Measurements from ENCODE around the gene ERAS.

The ERAS gene

DNA sequence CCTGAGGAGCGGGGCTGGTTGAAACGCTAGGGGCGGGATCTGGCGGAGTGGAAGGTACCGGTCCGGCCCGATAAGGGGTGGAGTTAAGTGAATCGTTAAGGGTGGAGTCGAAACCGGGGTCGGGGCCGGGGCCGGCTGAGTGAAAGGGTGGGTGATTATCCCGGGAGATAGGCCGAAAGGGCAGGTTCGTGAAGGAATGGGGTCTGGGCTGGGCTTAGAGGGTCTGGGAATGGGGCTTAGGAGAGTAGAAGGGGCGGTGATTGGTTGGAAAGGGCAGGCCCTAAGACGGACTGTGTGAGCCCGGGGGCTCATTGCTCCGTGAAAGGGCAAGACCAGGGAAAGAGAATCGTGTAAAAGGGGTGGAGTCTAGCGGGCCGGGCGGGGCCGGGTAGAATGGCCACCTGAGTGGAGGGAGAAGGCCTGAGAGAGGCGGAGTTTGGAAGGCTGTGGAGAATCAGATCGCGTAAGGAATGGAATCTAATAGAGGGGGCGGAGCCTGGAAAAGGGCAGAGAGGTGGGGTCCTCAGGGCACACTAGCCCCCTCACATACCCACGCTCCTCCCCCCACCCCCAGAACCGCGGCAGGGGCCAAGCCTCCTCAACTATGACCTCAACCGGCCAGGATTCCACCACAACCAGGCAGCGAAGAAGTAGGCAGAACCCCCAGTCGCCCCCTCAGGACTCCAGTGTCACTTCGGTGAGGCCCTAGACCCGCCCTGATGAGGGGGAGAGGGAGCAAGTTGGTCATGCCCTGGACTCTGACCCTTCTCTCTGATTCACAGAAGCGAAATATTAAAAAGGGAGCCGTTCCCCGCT lies 24.0 kb upstream of the ERAS start:
- H4K8ac ChIP-seq (ENCODE audit: low read depth, low read length) = no peak overlapping the region
- no peak overlapping the region for H3K14ac ChIP-seq (ENCODE audit: low read length)
- H3K79me1 ChIP-seq (ENCODE audit: low read depth, low read length) = no peaks in the 10 kb centered on the region
- peak overlapping the region; percentile 89 for H2AFZ ChIP-seq (ENCODE audit: low read length)
- peaks cover 10 to 29% of the 10 kb centered on the region in 2 donors for H3K36me3 ChIP-seq (replicated peaks in 1 of 2; ENCODE audit: control insufficient read depth in 2 of 2, insufficient read depth in 2 of 2, low read length in 2 of 2)
- H3K27me3 ChIP-seq (ENCODE audit: control insufficient read depth in 3 of 3, insufficient read depth in 3 of 3, low read depth in 1 of 3, low read length in 3 of 3) = no peaks in the 10 kb centered on the region
- no peak overlapping the region for H2BK12ac ChIP-seq (ENCODE audit: low read length)
- H4K91ac ChIP-seq (ENCODE audit: low read depth, low read length, poor library complexity) = no peak overlapping the region
- peak overlapping the region; percentile 66 for H3K4me2 ChIP-seq (ENCODE audit: insufficient read depth, low read length, poor library complexity, severe bottlenecking)
- no peak overlapping the region for H2BK15ac ChIP-seq (ENCODE audit: low read length)
- peak overlapping the region; percentile 87 for H3K18ac ChIP-seq (ENCODE audit: low read length)
- no peak overlapping the region for H3K4ac ChIP-seq (ENCODE audit: low read length)
- WGBS, 2 donors (ENCODE audit: extremely low coverage in 2 of 2, insufficient read length in 2 of 2, insufficient replicate concordance in 1 of 2) = no CpG with 5 or more reads among the region's 40 CpGs
- peak overlapping the region; percentile 97 for H3K27ac ChIP-seq (replicated peaks; ENCODE audit: low read length)
- peak; percentile 73 for DNase-seq (ENCODE audit: low spot score)
- H3K4me3 ChIP-seq (ENCODE audit: low read length in 2 of 2) = peak overlapping the region; percentile 74 to 95
- no peak overlapping the region for H2BK5ac ChIP-seq (ENCODE audit: low read length)
- H3K23ac ChIP-seq (ENCODE audit: low read depth, low read length, poor library complexity) = no peak overlapping the region
- H3K9me3 ChIP-seq (replicated peaks in 1 of 2; ENCODE audit: control insufficient read depth in 2 of 2, insufficient read depth in 1 of 2, low read depth in 1 of 2, low read length in 2 of 2) = no peaks in the 10 kb centered on the region
- peaks cover 5 to 8% of the 10 kb centered on the region in 2 donors for H3K4me1 ChIP-seq (ENCODE audit: control insufficient read depth in 2 of 2, insufficient read depth in 1 of 2, low read depth in 1 of 2, low read length in 2 of 2)
- H2AK5ac ChIP-seq (ENCODE audit: low read depth, low read length) = no peak overlapping the region
- no peak overlapping the region for H2BK120ac ChIP-seq (ENCODE audit: low read depth, low read length)
- peak overlapping the region; percentile 60 for H3K9ac ChIP-seq (ENCODE audit: low read depth, low read length, poor library complexity)

DNA sequence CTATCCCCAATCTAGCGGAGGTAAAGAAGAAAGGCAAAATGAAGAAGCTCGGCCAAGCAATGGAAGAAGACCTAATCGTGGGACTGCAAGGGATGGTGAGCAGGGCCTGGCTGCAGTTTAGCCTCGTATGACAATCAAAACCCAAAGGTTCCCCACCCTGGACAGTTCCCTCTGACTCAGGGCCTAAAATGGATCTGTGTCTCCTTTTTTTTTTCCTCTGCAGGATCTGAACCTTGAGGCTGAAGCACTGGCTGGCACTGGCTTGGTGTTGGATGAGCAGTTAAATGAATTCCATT lies 23.5 kb upstream of the ERAS start:
- H2AK5ac ChIP-seq (ENCODE audit: low read depth, low read length) = no peak overlapping the region
- H3K4ac ChIP-seq (ENCODE audit: low read length) = no peak overlapping the region
- peaks cover 5 to 8% of the 10 kb centered on the region in 2 donors for H3K4me1 ChIP-seq (ENCODE audit: control insufficient read depth in 2 of 2, insufficient read depth in 1 of 2, low read depth in 1 of 2, low read length in 2 of 2)
- peak overlapping the region; percentile 74 to 83 for H3K4me3 ChIP-seq (ENCODE audit: low read length in 2 of 2)
- peak overlapping the region; percentile 97 for H3K27ac ChIP-seq (replicated peaks; ENCODE audit: low read length)
- peak overlapping the region; percentile 66 for H3K4me2 ChIP-seq (ENCODE audit: insufficient read depth, low read length, poor library complexity, severe bottlenecking)
- no peak for DNase-seq (ENCODE audit: low spot score)
- H3K36me3 ChIP-seq (replicated peaks in 1 of 2; ENCODE audit: control insufficient read depth in 2 of 2, insufficient read depth in 2 of 2, low read length in 2 of 2) = peaks cover 10 to 30% of the 10 kb centered on the region in 2 donors
- H2AFZ ChIP-seq (ENCODE audit: low read length) = peak overlapping the region; percentile 89
- H3K79me1 ChIP-seq (ENCODE audit: low read depth, low read length) = no peaks in the 10 kb centered on the region
- no peak overlapping the region for H3K14ac ChIP-seq (ENCODE audit: low read length)
- no peak overlapping the region for H2BK15ac ChIP-seq (ENCODE audit: low read length)
- H3K23ac ChIP-seq (ENCODE audit: low read depth, low read length, poor library complexity) = no peak overlapping the region
- H2BK12ac ChIP-seq (ENCODE audit: low read length) = no peak overlapping the region
- no peak overlapping the region for H2BK5ac ChIP-seq (ENCODE audit: low read length)
- H3K27me3 ChIP-seq (ENCODE audit: control insufficient read depth in 3 of 3, insufficient read depth in 3 of 3, low read depth in 1 of 3, low read length in 3 of 3) = no peaks in the 10 kb centered on the region
- H3K9ac ChIP-seq (ENCODE audit: low read depth, low read length, poor library complexity) = no peak overlapping the region
- no peak overlapping the region for H2BK120ac ChIP-seq (ENCODE audit: low read depth, low read length)
- no peaks in the 10 kb centered on the region for H3K9me3 ChIP-seq (replicated peaks in 1 of 2; ENCODE audit: control insufficient read depth in 2 of 2, insufficient read depth in 1 of 2, low read depth in 1 of 2, low read length in 2 of 2)
- WGBS, 2 donors (ENCODE audit: extremely low coverage in 2 of 2, insufficient read length in 2 of 2, insufficient replicate concordance in 1 of 2) = no CpG with 5 or more reads among the region's 4 CpGs
- no peak overlapping the region for H4K91ac ChIP-seq (ENCODE audit: low read depth, low read length, poor library complexity)
- no peak overlapping the region for H4K8ac ChIP-seq (ENCODE audit: low read depth, low read length)
- no peak overlapping the region for H3K18ac ChIP-seq (ENCODE audit: low read length)

DNA sequence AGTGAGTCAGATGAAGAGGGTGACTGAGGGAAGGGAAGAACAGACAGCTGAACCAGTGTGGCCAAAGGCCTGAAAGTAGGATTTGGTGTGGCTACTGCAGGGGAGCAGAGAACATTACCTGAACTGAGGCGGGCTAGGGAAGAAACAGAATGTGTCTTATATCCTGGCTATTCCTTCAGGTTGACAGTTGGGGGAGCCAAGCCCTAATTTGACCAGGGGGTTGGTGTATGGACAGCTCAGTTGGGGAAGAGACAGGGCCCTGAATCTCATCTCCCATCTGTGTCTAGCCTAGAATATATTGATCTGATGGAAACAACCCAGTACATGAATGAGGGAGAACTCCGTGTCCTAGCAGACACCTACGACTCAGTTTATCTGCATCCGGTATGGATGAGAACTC lies 20.2 kb upstream of the ERAS start:
- Histone ChIP-seq H3K4ac (ENCODE audit: low read length) (no peak overlapping the region), H3K27me3 (ENCODE audit: control insufficient read depth in 3 of 3, insufficient read depth in 3 of 3, low read depth in 1 of 3, low read length in 3 of 3) (no peaks in the 10 kb centered on the region), H2BK120ac (ENCODE audit: low read depth, low read length) (no peak overlapping the region), H3K4me1 (ENCODE audit: control insufficient read depth in 2 of 2, insufficient read depth in 1 of 2, low read depth in 1 of 2, low read length in 2 of 2) (peaks cover 4 to 5% of the 10 kb centered on the region in 2 donors), H3K4me3 (ENCODE audit: low read length in 2 of 2) (no peak overlapping the region), H3K27ac (replicated peaks; ENCODE audit: low read length) (no peak overlapping the region), H2AK5ac (ENCODE audit: low read depth, low read length) (no peak overlapping the region), H2BK15ac (ENCODE audit: low read length) (no peak overlapping the region), H3K23ac (ENCODE audit: low read depth, low read length, poor library complexity) (no peak overlapping the region), H4K8ac (ENCODE audit: low read depth, low read length) (no peak overlapping the region), H3K4me2 (ENCODE audit: insufficient read depth, low read length, poor library complexity, severe bottlenecking) (no peak overlapping the region), H4K91ac (ENCODE audit: low read depth, low read length, poor library complexity) (no peak overlapping the region), H3K79me1 (ENCODE audit: low read depth, low read length) (no peaks in the 10 kb centered on the region), H2BK12ac (ENCODE audit: low read length) (no peak overlapping the region), H3K36me3 (replicated peaks in 1 of 2; ENCODE audit: control insufficient read depth in 2 of 2, insufficient read depth in 2 of 2, low read length in 2 of 2) (peaks cover 10 to 48% of the 10 kb centered on the region in 2 donors), H3K18ac (ENCODE audit: low read length) (no peak overlapping the region), H2BK5ac (ENCODE audit: low read length) (no peak overlapping the region), H2AFZ (ENCODE audit: low read length) (no peak overlapping the region), H3K9me3 (replicated peaks in 1 of 2; ENCODE audit: control insufficient read depth in 2 of 2, insufficient read depth in 1 of 2, low read depth in 1 of 2, low read length in 2 of 2) (no peaks in the 10 kb centered on the region), H3K9ac (ENCODE audit: low read depth, low read length, poor library complexity) (no peak overlapping the region), H3K14ac (ENCODE audit: low read length) (no peak overlapping the region)
- DNase-seq (ENCODE audit: low spot score) = no peak
- no CpG with 5 or more reads among the region's 4 CpGs for WGBS, 2 donors (ENCODE audit: extremely low coverage in 2 of 2, insufficient read length in 2 of 2, insufficient replicate concordance in 1 of 2)

DNA sequence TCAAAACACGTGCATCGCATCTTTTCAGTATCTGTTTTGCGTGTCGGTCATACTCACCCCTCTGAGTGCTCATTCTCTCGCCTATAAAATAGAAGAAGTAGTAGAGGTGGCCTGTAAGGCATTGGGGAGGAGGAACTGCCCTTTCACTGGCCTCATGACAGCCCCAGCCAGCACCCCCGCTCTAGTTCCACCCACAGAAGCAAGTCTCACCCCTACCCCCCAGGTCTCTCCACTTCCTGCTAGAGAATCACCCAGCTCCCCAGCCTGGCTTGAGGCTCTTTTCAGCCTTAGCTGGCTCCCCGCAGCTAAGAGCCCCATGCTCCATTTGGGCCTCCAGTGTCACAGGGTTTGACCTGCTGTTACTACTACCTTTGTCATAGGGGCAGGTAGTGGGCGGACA lies 12.7 kb upstream of the ERAS start:
- Histone ChIP-seq H3K27ac (replicated peaks; ENCODE audit: low read length) (no peak overlapping the region), H3K4me1 (ENCODE audit: control insufficient read depth in 2 of 2, insufficient read depth in 1 of 2, low read depth in 1 of 2, low read length in 2 of 2) (no peaks in the 10 kb centered on the region), H4K91ac (ENCODE audit: low read depth, low read length, poor library complexity) (no peak overlapping the region), H3K9ac (ENCODE audit: low read depth, low read length, poor library complexity) (no peak overlapping the region), H2BK5ac (ENCODE audit: low read length) (no peak overlapping the region), H3K4ac (ENCODE audit: low read length) (no peak overlapping the region), H4K8ac (ENCODE audit: low read depth, low read length) (no peak overlapping the region), H3K9me3 (replicated peaks in 1 of 2; ENCODE audit: control insufficient read depth in 2 of 2, insufficient read depth in 1 of 2, low read depth in 1 of 2, low read length in 2 of 2) (no peaks in the 10 kb centered on the region), H2AFZ (ENCODE audit: low read length) (no peak overlapping the region), H2BK15ac (ENCODE audit: low read length) (no peak overlapping the region), H3K4me2 (ENCODE audit: insufficient read depth, low read length, poor library complexity, severe bottlenecking) (no peak overlapping the region), H3K27me3 (ENCODE audit: control insufficient read depth in 3 of 3, insufficient read depth in 3 of 3, low read depth in 1 of 3, low read length in 3 of 3) (peaks cover 0 to 3% (median 0%) of the 10 kb centered on the region in 3 experiments), H3K79me1 (ENCODE audit: low read depth, low read length) (no peaks in the 10 kb centered on the region), H3K36me3 (replicated peaks in 1 of 2; ENCODE audit: control insufficient read depth in 2 of 2, insufficient read depth in 2 of 2, low read length in 2 of 2) (peaks cover 11 to 54% of the 10 kb centered on the region in 2 donors), H3K18ac (ENCODE audit: low read length) (no peak overlapping the region), H2AK5ac (ENCODE audit: low read depth, low read length) (no peak overlapping the region), H3K14ac (ENCODE audit: low read length) (no peak overlapping the region), H2BK12ac (ENCODE audit: low read length) (no peak overlapping the region), H3K4me3 (ENCODE audit: low read length in 2 of 2) (no peak overlapping the region), H3K23ac (ENCODE audit: low read depth, low read length, poor library complexity) (no peak overlapping the region), H2BK120ac (ENCODE audit: low read depth, low read length) (no peak overlapping the region)
- no peak for DNase-seq (ENCODE audit: low spot score)
- WGBS, 2 donors (ENCODE audit: extremely low coverage in 2 of 2, insufficient read length in 2 of 2, insufficient replicate concordance in 1 of 2) = no CpG with 5 or more reads among the region's 8 CpGs
